Ishikawa (cell line): ENCODE results near the gene ZMIZ1.

Source experiments
- CEBPB ChIP-seq: IDR thresholded peaks from 2 replicates; pipeline ENCODE4 v1.6.1; 2012
- CREB1 ChIP-seq: IDR thresholded peaks from 2 replicates; pipeline ENCODE4 v1.6.1; 2012; ENCODE audit warnings: low read depth
- EP300 ChIP-seq: IDR thresholded peaks from 2 replicates; pipeline ENCODE4 v1.6.1; 2012; ENCODE audit warnings: borderline replicate concordance
- FOXM1 ChIP-seq: IDR thresholded peaks from 2 replicates; pipeline ENCODE4 v1.6.1; 2012; ENCODE audit warnings: low read depth, borderline replicate concordance
- RAD21 ChIP-seq: IDR thresholded peaks from 2 replicates; pipeline ENCODE4 v1.6.1; 2012; ENCODE audit warnings: low read depth
- REST ChIP-seq: IDR thresholded peaks from 2 replicates; pipeline ENCODE4 v1.6.1; 2012; ENCODE audit warnings: low read depth, mild to moderate bottlenecking
- TAF1 ChIP-seq: IDR thresholded peaks from 2 replicates; pipeline ENCODE4 v1.6.1; 2012; ENCODE audit warnings: low read depth, mild to moderate bottlenecking
- TCF12 ChIP-seq: IDR thresholded peaks from 2 replicates; pipeline ENCODE4 v1.6.1; 2012; ENCODE audit warnings: low read depth
- TEAD4 ChIP-seq: IDR thresholded peaks from 2 replicates; pipeline ENCODE4 v1.6.1; 2012
- YY1 ChIP-seq: IDR thresholded peaks from 2 replicates; pipeline ENCODE4 v1.6.1; 2012; ENCODE audit warnings: low read depth
- ZBTB7A ChIP-seq: IDR thresholded peaks from 2 replicates; pipeline ENCODE4 v1.6.1; 2012; ENCODE audit warnings: low read depth
- TF ChIP-seq, protein P1 (sequence below): IDR thresholded peaks from 2 replicates; pipeline ENCODE4 v1.6.1; 2012
- TF ChIP-seq, protein P2 (sequence below): IDR thresholded peaks from 2 replicates; pipeline ENCODE4 v1.6.1; 2012

DNA sequence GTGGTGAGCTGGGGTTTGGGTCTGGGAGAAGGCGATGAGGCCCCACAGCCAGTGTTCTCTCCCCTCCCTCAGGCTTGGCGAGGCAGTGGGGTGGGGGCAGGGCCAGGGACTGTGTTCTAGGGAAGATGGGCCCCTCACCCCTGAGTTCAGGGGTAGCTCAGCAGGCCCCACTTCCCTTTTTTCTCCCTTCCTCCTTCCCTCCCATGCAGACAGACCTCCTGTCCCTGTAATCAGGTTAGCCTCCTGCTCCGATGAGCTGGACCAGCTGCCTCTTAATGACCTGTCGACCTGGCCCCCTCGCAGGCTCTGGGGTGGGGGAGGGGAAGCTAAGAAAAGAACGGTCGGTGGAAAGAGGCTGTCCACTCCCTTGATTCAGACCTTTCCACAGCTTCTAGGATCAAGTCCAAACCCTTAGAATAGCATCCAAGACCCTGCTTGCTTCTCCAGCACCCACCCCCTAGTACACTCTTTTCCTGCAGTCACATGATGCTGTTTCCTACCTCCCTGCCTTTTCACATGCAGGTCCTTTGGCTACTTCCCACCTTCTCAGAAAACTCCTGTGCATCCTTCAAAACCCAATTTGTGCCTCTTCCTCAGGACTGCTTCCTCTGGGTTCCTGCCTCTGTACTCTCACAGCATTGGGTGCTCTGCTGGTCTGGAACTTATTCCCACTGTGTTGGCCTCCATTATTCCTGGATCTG lies 64.1 kb downstream of the ZMIZ1 start:
- no peak for TF ChIP-seq EP300
- TF ChIP-seq, protein P1, sequence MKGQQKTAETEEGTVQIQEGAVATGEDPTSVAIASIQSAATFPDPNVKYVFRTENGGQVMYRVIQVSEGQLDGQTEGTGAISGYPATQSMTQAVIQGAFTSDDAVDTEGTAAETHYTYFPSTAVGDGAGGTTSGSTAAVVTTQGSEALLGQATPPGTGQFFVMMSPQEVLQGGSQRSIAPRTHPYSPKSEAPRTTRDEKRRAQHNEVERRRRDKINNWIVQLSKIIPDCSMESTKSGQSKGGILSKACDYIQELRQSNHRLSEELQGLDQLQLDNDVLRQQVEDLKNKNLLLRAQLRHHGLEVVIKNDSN = no peak
- no peak for TF ChIP-seq REST
- TF ChIP-seq YY1 = no peak
- TF ChIP-seq CREB1 = no peak
- TF ChIP-seq, protein P2, sequence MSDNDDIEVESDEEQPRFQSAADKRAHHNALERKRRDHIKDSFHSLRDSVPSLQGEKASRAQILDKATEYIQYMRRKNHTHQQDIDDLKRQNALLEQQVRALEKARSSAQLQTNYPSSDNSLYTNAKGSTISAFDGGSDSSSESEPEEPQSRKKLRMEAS = no peak
- TF ChIP-seq ZBTB7A = no peak
- TF ChIP-seq CEBPB = no peak
- no peak for TF ChIP-seq RAD21
- no peak for TF ChIP-seq FOXM1
- TF ChIP-seq TEAD4 = no peak
- no peak for TF ChIP-seq TAF1
- TF ChIP-seq TCF12 = no peak
